SK-N-SH (cell line): ENCODE results near the gene CLASRP.

Source experiments
- EP300 ChIP-seq, 2 experiments: IDR thresholded peaks; 2 replicates each; pipeline versions ENCODE4 v1.4.0 to v1.6.1; 2012; ENCODE audit warnings: borderline replicate concordance in 1 of 2, low read depth in 1 of 2, low read length in 1 of 2
- EZH2phosphoT487 ChIP-seq: fragments of 200-600 bp; sonication (generic); IDR thresholded peaks from 2 replicates; pipeline ENCODE4 v1.6.1; 2017; ENCODE audit warnings: low read depth, mixed run types, mild to moderate bottlenecking, antibody characterized with exemption, moderate library complexity, borderline replicate concordance
- MXI1 ChIP-seq: IDR thresholded peaks from 2 replicates; pipeline ENCODE4 v1.6.1; 2012; ENCODE audit warnings: mild to moderate bottlenecking, low read depth, low read length, improper control_type of control experiment
- NFIC ChIP-seq: IDR thresholded peaks from 2 replicates; pipeline ENCODE4 v1.4.0; 2012; ENCODE audit warnings: borderline replicate concordance
- POLR2AphosphoS5 ChIP-seq: IDR thresholded peaks from 2 replicates; pipeline ENCODE4 v1.6.1; 2012; ENCODE audit warnings: low read depth, low read length
- SMC3 ChIP-seq: IDR thresholded peaks from 2 replicates; pipeline ENCODE4 v1.6.1; 2012; ENCODE audit warnings: low read depth, low read length, improper control_type of control experiment
- TAF1 ChIP-seq: IDR thresholded peaks from 2 replicates; pipeline ENCODE4 v1.6.1; 2012; ENCODE audit warnings: low read depth, mild to moderate bottlenecking, low read length, moderate library complexity, borderline replicate concordance
- TF ChIP-seq, protein P1 (sequence below): fragments of 200-600 bp; sonication (generic); IDR thresholded peaks from 2 replicates; pipeline ENCODE4 v1.6.1; 2017; ENCODE audit warnings: antibody characterized with exemption, mild to moderate bottlenecking, moderate library complexity

DNA sequence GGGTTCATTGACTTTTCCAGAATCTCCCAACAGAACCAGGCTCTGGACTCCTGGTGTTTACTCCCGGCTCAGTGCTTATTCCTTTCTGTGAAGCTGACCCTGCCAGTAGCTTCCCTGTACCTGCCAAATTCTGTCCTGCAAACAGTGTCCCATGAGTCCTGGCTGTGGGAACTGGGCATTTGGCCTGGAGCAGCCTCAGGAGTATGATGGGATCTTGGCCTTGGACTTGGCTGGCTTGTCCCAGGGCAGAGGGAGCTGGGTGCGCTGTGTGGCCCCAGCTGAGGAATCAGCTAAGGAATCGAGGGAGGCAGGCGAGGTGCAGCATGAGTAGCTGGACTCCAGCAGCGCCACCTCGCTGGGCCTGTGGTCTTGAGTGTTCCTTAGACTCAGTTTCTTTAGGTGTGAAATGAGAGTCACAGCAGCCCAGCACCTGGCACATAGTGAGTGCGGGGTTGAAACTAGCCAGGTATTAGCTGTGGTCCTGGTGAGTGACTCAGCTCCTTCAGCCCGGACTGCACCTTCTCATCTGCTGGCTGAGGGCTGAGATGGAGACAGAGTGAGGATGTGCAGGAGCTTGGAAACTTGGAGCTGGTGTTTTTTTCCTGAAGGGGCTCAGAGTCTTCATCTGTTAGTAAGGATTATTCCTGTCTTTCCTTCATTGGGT, 10.4 kb downstream of the CLASRP start:
- TF ChIP-seq, protein P1, sequence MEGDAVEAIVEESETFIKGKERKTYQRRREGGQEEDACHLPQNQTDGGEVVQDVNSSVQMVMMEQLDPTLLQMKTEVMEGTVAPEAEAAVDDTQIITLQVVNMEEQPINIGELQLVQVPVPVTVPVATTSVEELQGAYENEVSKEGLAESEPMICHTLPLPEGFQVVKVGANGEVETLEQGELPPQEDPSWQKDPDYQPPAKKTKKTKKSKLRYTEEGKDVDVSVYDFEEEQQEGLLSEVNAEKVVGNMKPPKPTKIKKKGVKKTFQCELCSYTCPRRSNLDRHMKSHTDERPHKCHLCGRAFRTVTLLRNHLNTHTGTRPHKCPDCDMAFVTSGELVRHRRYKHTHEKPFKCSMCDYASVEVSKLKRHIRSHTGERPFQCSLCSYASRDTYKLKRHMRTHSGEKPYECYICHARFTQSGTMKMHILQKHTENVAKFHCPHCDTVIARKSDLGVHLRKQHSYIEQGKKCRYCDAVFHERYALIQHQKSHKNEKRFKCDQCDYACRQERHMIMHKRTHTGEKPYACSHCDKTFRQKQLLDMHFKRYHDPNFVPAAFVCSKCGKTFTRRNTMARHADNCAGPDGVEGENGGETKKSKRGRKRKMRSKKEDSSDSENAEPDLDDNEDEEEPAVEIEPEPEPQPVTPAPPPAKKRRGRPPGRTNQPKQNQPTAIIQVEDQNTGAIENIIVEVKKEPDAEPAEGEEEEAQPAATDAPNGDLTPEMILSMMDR = no peak
- TF ChIP-seq EP300 (IDR thresholded peaks at IDR 0.05; ENCODE audit: borderline replicate concordance in 1 of 2, low read depth in 1 of 2, low read length in 1 of 2) (no peak), POLR2AphosphoS5 (no peak), SMC3 (no peak), TAF1 (no peak), MXI1 (no peak), NFIC (no peak), EZH2phosphoT487 (no peak)
